Uterus (tissue), 4 donors: Measurements from ENCODE around the gene AUTS2. TPM values are rescaled to one million over a fixed set of nuclear protein-coding genes. Genes with fewer than 3 reads are reported as not detected.

Experiments used
- DNase-seq, 2 donors: peaks; one replicate each; pipeline ENCODE4 v3.0.0-alpha.2; 2019 to 2020
- H3K27ac ChIP-seq, 2 donors: fragments of 200-600 bp; sonication (generic); 1 replicate in 1 of 2; 2 replicates in 1 of 2; pipeline ENCODE4 v1.5.1; 2016 to 2018
- H3K27me3 ChIP-seq, 2 donors: fragments of 200-600 bp; sonication (generic); one replicate each; pipeline ENCODE4 v1.5.1; 2018 to 2019; ENCODE audit warnings: control low read depth in 1 of 2
- H3K36me3 ChIP-seq, 2 donors: fragments of 200-600 bp; sonication (generic); one replicate each; pipeline ENCODE4 v1.5.1; 2019; ENCODE audit warnings: control low read depth in 1 of 2
- H3K4me1 ChIP-seq, 2 donors: fragments of 200-600 bp; sonication (generic); one replicate each; pipeline ENCODE4 v1.5.1; 2018 to 2019; ENCODE audit warnings: control low read depth in 1 of 2
- H3K4me3 ChIP-seq, 2 donors: fragments of 200-600 bp; sonication (generic); 1 replicate in 1 of 2; 2 replicates in 1 of 2; pipeline ENCODE4 v1.5.1; 2018 to 2019; ENCODE audit warnings: mild to moderate bottlenecking in 1 of 2
- H3K9me3 ChIP-seq, 2 donors: fragments of 200-600 bp; sonication (generic); one replicate each; pipeline ENCODE4 v1.5.1; 2019; ENCODE audit warnings: control low read depth in 1 of 2
- CTCF ChIP-seq, 4 experiments: fragments of 200-600 bp in 2 of 4; fragments of 450-650 bp in 2 of 4; sonication (generic) in 2 of 4; IDR thresholded peaks; one replicate each; pipeline ENCODE4 v1.5.1; 2016 to 2019; ENCODE audit warnings: antibody characterized with exemption in 4 of 4, mild to moderate bottlenecking in 2 of 4, moderate library complexity in 1 of 4
- POLR2A ChIP-seq, 2 donors: fragments of 450-650 bp; IDR thresholded peaks; one replicate each; pipeline ENCODE4 v1.6.1; 2016; ENCODE audit warnings: antibody characterized with exemption in 2 of 2, mild to moderate bottlenecking in 1 of 2, moderate library complexity in 1 of 2
- intact Hi-C: fragments of 100-400 bp; cut with DNase I; formaldehyde crosslinking; loops from one replicate; pipeline ENCODE4 v1.15.1; 2023; ENCODE audit warnings: low total_unique reads
- total RNA-seq, 4 donors: library from RNA; depleted of rRNA in 3 of 4; stranded (reverse); fragments of >200 nt in 3 of 4; gene quantifications; one replicate each; pipeline versions ENCODE4 v1.1.0 to v1.2.4, GENCODE V29; 2014 to 2023
- donor health status: DM: yes; HTN: yes; CAD: no.

The AUTS2 gene
- total RNA-seq, 4 donors from 2014 or later, result 10.5 to 58.2 (median 30.0) TPM

GRCh38 chr7:70735313-70735712, 1137.0 kb downstream of the AUTS2 start:
- no peak overlapping the region for H3K27ac ChIP-seq
- TF ChIP-seq POLR2A (IDR thresholded peaks at IDR 0.05) (no peak), CTCF (IDR thresholded peaks at IDR 0.05) (no peak)
- H3K4me1 ChIP-seq, result peaks cover 0 to 5% of the 10 kb centered on the region in 2 donors
- H3K36me3 ChIP-seq, result no peaks in the 10 kb centered on the region
- no peaks in the 10 kb centered on the region for H3K9me3 ChIP-seq
- no peaks in the 10 kb centered on the region for H3K27me3 ChIP-seq
- no peak for DNase-seq
- no peak overlapping the region for H3K4me3 ChIP-seq
- intact Hi-C loops, result no loop called here

- peak overlapping the region in 1 of 2 donors; percentile 28 for H3K4me3 ChIP-seq
- H3K4me1 ChIP-seq, result peaks cover 0 to 5% of the 10 kb centered on the region in 2 donors
- TF ChIP-seq POLR2A (IDR thresholded peaks at IDR 0.05), result no peak
- no peak for TF ChIP-seq CTCF (IDR thresholded peaks at IDR 0.05)
- H3K36me3 ChIP-seq, result no peaks in the 10 kb centered on the region
- H3K9me3 ChIP-seq, result no peaks in the 10 kb centered on the region
- no peaks in the 10 kb centered on the region for H3K27me3 ChIP-seq
- intact Hi-C loops, result no loop called here
- DNase-seq, result peak; percentile 31 to 40
- H3K27ac ChIP-seq, result peak overlapping the region in 1 of 2 donors; percentile 34
Observed at GRCh38 chr7:70736715-70737460, 1138.6 kb downstream of the AUTS2 start.

DNA sequence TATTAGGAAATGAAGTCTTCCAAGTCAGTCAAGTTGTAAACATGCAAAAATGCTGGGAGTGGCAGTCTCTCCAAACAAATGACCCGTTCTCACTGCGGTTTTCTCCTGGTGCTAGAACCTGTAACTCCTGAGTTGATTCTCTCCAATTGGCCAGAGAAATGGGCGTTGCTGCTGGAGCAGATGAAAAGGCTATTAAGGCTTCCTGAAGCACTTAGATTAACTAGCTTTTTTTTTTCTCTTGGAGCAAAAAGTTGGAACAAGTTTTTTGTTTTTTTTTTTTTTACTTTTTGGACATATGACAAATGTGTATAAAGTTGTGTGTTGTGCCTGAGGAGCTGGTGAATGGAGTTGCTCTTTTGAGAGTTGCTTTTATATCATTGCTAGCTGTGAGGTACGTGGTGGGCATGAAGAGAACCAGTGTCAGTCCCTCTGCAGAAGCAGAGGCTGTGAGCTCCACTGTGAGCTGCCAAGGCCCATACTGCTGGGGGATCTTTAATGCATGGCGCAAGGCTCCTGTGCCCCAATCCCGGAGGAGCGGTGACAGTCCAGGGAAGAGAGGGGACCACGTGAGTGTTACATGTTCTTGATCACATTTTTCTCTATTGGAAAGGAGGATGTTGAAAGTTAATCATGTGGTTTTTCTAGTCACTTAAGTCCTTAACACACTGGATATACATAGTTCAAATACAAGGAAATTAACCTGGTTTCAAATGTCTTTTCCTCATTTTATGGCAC, 1140.0 kb downstream of the AUTS2 start:
- no peaks in the 10 kb centered on the region for H3K36me3 ChIP-seq
- no peak overlapping the region for H3K4me3 ChIP-seq
- peaks cover 0 to 5% of the 10 kb centered on the region in 2 donors for H3K4me1 ChIP-seq
- no peaks in the 10 kb centered on the region for H3K9me3 ChIP-seq
- TF ChIP-seq CTCF (IDR thresholded peaks at IDR 0.05), result no peak
- TF ChIP-seq POLR2A (IDR thresholded peaks at IDR 0.05), result no peak
- H3K27me3 ChIP-seq, result no peaks in the 10 kb centered on the region
- intact Hi-C loops, result no loop called here
- H3K27ac ChIP-seq, result no peak overlapping the region
- no peak for DNase-seq

DNA sequence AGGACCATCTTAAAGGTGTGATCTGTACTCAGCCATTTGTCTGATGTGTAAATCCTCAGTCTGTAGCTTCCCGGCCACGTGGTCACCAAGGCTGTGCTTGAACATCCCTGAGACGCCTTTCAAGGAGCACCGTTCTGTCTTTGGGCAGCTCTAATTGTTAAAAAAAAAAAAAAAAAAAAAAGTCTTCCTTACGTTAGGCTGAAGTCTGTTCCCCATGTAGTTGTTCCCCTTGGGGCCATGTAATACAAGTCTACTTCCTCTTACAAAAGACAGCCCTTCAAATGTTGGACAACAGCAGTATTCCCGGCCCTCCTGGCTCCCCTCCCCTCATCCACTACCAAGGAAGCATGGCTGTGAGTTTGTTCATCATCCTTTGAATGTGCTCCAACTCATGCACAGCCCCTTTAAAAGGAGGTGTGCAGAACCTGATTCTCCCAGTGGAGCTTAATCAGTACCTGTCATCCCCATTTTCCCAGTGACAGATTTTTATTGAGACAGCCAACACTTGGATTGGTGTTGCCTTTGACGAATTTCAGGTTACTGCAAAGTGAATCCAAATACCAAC, 1141.5 kb downstream of the AUTS2 start:
- intact Hi-C loops, result no loop called here
- H3K27me3 ChIP-seq, result no peaks in the 10 kb centered on the region
- DNase-seq, result no peak
- no peak overlapping the region for H3K27ac ChIP-seq
- no peaks in the 10 kb centered on the region for H3K36me3 ChIP-seq
- H3K4me1 ChIP-seq, result peaks cover 0 to 5% of the 10 kb centered on the region in 2 donors
- TF ChIP-seq CTCF (IDR thresholded peaks at IDR 0.05), result no peak
- no peak for TF ChIP-seq POLR2A (IDR thresholded peaks at IDR 0.05)
- H3K4me3 ChIP-seq, result no peak overlapping the region
- H3K9me3 ChIP-seq, result no peaks in the 10 kb centered on the region

GRCh38 chr7:70741666-70742065, 1143.4 kb downstream of the AUTS2 start:
- Histone ChIP-seq H3K27ac (no peak overlapping the region), H3K36me3 (no peaks in the 10 kb centered on the region), H3K4me1 (peaks cover 0 to 5% of the 10 kb centered on the region in 2 donors), H3K27me3 (no peaks in the 10 kb centered on the region), H3K9me3 (no peaks in the 10 kb centered on the region), H3K4me3 (no peak overlapping the region)
- no peak for DNase-seq
- TF ChIP-seq CTCF (IDR thresholded peaks at IDR 0.05), result no peak
- no peak for TF ChIP-seq POLR2A (IDR thresholded peaks at IDR 0.05)
- intact Hi-C loops, result no loop called here
